Testis (tissue), 2 donors: ENCODE data around the gene RSAD2.

ENCODE experiments used
- CTCF ChIP-seq, 3 experiments: fragments of 450-650 bp in 2 of 3; fragments of 200-600 bp in 1 of 3; sonication (generic) in 1 of 3; IDR thresholded peaks; one replicate each; pipeline ENCODE4 v1.5.1; 2016 to 2019; ENCODE audit warnings: antibody characterized with exemption in 3 of 3, mild to moderate bottlenecking in 2 of 3, moderate library complexity in 1 of 3
- POLR2A ChIP-seq: fragments of 450-650 bp; IDR thresholded peaks from one replicate; pipeline ENCODE4 v1.6.1; 2017; ENCODE audit warnings: antibody characterized with exemption, mild to moderate bottlenecking, moderate library complexity

DNA sequence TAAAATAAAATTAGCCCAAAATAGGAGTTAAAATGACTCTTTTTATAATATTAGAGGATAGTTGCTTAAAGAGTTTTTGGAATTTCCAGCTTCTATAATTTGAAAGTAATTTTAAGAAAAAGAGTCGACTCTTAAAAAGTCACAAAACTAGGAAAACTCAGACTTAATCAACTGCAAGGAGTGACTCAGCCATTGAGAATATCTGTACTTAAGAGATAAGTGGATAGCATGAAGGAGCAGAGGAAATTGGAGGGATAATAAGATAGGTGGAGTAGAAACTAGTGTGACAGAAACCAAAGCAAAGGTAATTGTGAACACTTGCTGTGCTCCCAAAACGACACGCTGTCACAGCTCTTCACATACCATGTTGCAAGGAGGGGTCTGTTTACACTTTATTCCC, 8.4 kb downstream of the RSAD2 start:
- TF ChIP-seq CTCF (IDR thresholded peaks at IDR 0.05) (no peak), POLR2A (no peak)
